Heart left ventricle (tissue), 16 donors: ENCODE measurements around the gene IL1RAPL1. TPM values are rescaled to one million over a fixed set of nuclear protein-coding genes. Genes with fewer than 3 reads are reported as not detected.

Experiments used
- ATAC-seq, 4 donors: fragments of 200-7000 bp; cut with Tn5 transposase; one replicate each; pipeline ENCODE4 v1.9.1; 2020 to 2022; ENCODE audit warnings: moderate library complexity in 4 of 4, mild to moderate bottlenecking in 3 of 4, moderate number of reproducible peaks in 1 of 4
- DNase-seq, 5 donors: peaks; one replicate each; pipeline ENCODE4 v3.0.0-alpha.2; 2020
- H3K27ac ChIP-seq, 12 donors: fragments of 200-600 bp; sonication (generic) in 4 of 12; one replicate each; pipeline versions ENCODE4 v1.5.0 to v1.8.0; 2016 to 2022; ENCODE audit warnings: mild to moderate bottlenecking in 2 of 12
- H3K27me3 ChIP-seq, 9 donors: fragments of 200-600 bp; sonication (generic) in 2 of 9; one replicate each; pipeline versions ENCODE4 v1.5.1 to v1.8.0; 2016 to 2022; ENCODE audit warnings: mild to moderate bottlenecking in 3 of 9
- H3K36me3 ChIP-seq, 9 donors: fragments of 200-600 bp; sonication (generic) in 2 of 9; one replicate each; pipeline versions ENCODE4 v1.5.0 to v1.8.0; 2018 to 2022; ENCODE audit warnings: mild to moderate bottlenecking in 2 of 9
- H3K4me1 ChIP-seq, 12 donors: fragments of 200-600 bp; sonication (generic) in 4 of 12; one replicate each; pipeline versions ENCODE4 v1.5.0 to v1.8.0; 2016 to 2022; ENCODE audit warnings: mild to moderate bottlenecking in 3 of 12
- H3K4me3 ChIP-seq, 12 donors: fragments of 200-600 bp; sonication (generic) in 4 of 12; one replicate each; pipeline versions ENCODE4 v1.5.0 to v1.8.0; 2017 to 2022; ENCODE audit warnings: mild to moderate bottlenecking in 9 of 12, moderate library complexity in 4 of 12
- H3K9me3 ChIP-seq, 12 donors: fragments of 200-600 bp; sonication (generic) in 4 of 12; one replicate each; pipeline versions ENCODE4 v1.5.0 to v1.8.0; 2016 to 2022; ENCODE audit warnings: mild to moderate bottlenecking in 1 of 12
- CTCF ChIP-seq, 12 donors: fragments of 200-600 bp; sonication (generic) in 4 of 12; IDR thresholded peaks; one replicate each; pipeline versions ENCODE4 v1.5.0 to v1.8.0; 2018 to 2022; ENCODE audit warnings: antibody characterized with exemption in 12 of 12, mild to moderate bottlenecking in 5 of 12
- POLR2A ChIP-seq, 2 donors: fragments of 450-650 bp; IDR thresholded peaks; one replicate each; pipeline ENCODE4 v1.6.1; 2017; ENCODE audit warnings: antibody characterized with exemption in 2 of 2, mild to moderate bottlenecking in 2 of 2, moderate library complexity in 2 of 2
- WGBS, 4 donors: extraction: QIAGEN DNeasy Blood & Tissue Kit in 2 of 4; methylation state at CpG; one replicate each; pipeline versions ENCODE4 v1.1.5 to v1.1.7; 2013 to 2018; 5-methylcytosine and 5-hydroxymethylcytosine counted together
- intact Hi-C, 10 donors: fragments of 100-400 bp; cut with DNase I; formaldehyde crosslinking; loops; one replicate each; pipeline versions ENCODE4 v1.11.1 to v1.14.2; 2022
- polyA plus RNA-seq, 2 donors: library from polyadenylated mRNA; stranded (reverse); fragments of 200-250 nt; gene quantifications; one replicate each; pipeline ENCODE4 v1.2.3, GENCODE V29; 2013
- total RNA-seq, 9 donors: library from RNA; depleted of rRNA in 2 of 9; stranded (reverse); fragments of >200 nt in 2 of 9; fragmentation: NEBNext Ultra II Directional in 3 of 9; extraction: Animal tissue kit (Norgen Biotek cat#: 25700) in 3 of 9; gene quantifications; one replicate each; pipeline versions ENCODE4 v1.1.0 to v1.2.4, GENCODE V29; 2016 to 2023
- donor health status: ischemic (EF 13 %, LVEDD 7.1; RV severe dilation, severe dysfunction).
- donor health status: healthy with polysubstance abuse.
- donor health status: DM: no; HTN: yes; CAD: no.
- donor health status: DM: no; HTN: no; CAD: no.
- donor health status: ischemic (EF 25% LVEDD 6.9; RV normal size, moderate dysfunction).
- donor health status: ischemic (EF 25% LVEDD 5.7; RV mildly dilated, moderate dysfunction).
- donor health status: healthy.
- donor health status: DM: yes; HTN: yes; CAD: no.
- donor health status: ischemic (EF 35%, LVEDD 5.7; RV mildly dilated, moderate dysfunction).
- donor health status: nonischemic (EF 11% LVEDD 7.7; RV severe dilation, severe dysfunction).
- donor health status: DM: yes; HTN: yes; CAD: no.
- donor health status: PGD.
- donor health status: ischemic (EF 29% LVEDD 5.4; RV normal size, mild dysfunction).
- donor health status: nonischemic (EF 23%, LVEDD 6.1; RV moderate dilation, normal function).

Gene IL1RAPL1
- total and polyA plus RNA-seq, 11 donors, result 0.42 to 4.7 (median 2.3) TPM

DNA sequence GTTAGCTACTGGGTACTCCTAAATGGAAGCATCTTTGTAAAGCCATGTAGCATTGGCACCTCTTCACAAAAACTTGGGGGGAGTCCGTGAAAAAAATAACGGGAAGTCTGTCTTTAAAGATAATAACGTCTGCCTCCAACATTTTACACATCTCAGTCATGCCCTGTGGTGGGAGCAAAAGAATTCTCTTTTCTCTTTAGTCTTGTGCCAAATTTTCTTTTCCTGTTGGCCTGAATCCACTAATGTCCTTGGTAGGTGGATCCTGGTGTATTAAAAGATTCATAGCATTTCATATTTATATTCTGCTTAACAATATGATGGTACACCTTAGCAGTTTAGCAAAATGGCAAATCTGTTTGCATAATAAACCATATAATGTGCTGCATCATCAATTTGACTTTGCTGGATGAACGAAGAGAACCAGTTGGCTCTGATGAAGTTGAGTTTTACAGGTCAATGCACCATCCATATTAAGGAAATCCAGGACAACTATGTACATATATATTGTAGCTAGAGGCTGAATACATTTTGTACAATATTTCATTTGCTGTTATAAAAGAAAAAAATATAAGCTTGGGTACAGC lies 881.8 kb downstream of the IL1RAPL1 start:
- no peak for TF ChIP-seq CTCF (IDR thresholded peaks at IDR 0.05)
- TF ChIP-seq POLR2A (IDR thresholded peaks at IDR 0.05), result no peak
- 33 to 54% (median 49%) methylated on average over 4 of the region's 4 CpGs for WGBS, 4 donors
- Histone ChIP-seq H3K9me3 (no peaks in the 10 kb centered on the region), H3K27ac (no peak overlapping the region), H3K27me3 (no peaks in the 10 kb centered on the region), H3K4me1 (no peaks in the 10 kb centered on the region), H3K36me3 (no peaks in the 10 kb centered on the region), H3K4me3 (no peak overlapping the region)
- DNase-seq, result no peak
- no peak for ATAC-seq
- intact Hi-C loops, result no loop called here

DNA sequence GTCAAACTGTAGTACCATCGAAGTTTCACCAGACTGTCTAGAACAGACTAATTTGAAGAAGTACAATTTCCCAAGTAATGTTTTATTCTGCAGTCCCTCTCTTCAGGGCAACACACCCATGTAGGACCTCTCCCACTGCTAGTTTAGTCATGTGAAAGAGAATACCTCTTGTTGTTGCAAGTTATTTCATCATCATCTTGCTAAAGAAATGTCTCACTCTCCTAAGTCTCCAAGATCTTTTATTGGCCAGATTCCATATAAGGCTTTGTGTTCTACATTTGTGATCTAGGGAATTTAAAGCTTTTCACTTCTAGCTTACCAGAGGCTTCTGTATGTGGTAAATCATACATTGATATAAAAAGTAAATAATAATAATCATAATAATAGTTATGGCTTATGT lies 882.8 kb downstream of the IL1RAPL1 start:
- WGBS, 4 donors, result 64 to 100% (median 79%) methylated on average over 1 of the region's 1 CpG
- ATAC-seq, result no peak
- TF ChIP-seq CTCF (IDR thresholded peaks at IDR 0.05) (no peak), POLR2A (IDR thresholded peaks at IDR 0.05) (no peak)
- no peaks in the 10 kb centered on the region for H3K9me3 ChIP-seq
- no peaks in the 10 kb centered on the region for H3K36me3 ChIP-seq
- DNase-seq, result no peak
- intact Hi-C loops, result no loop called here
- no peak overlapping the region for H3K4me3 ChIP-seq
- H3K4me1 ChIP-seq, result no peaks in the 10 kb centered on the region
- H3K27me3 ChIP-seq, result no peaks in the 10 kb centered on the region
- no peak overlapping the region for H3K27ac ChIP-seq

DNA sequence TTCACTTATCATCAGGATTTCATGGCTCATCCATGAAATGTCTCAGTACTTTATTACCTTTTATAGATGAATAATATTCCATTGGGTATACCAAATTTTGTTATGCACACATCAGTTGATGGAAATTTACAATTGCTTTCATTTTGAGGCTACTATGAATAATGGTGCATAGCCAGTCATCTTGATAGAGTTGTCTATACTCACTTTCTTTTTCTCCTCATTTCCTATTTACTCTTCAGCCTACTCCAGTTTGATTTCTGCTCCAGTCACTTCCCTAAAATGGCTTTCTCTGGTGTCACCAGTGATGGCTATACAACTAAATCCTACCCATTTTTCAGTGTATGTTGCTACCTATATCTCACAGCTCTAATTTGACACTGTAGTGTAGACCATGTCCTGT lies 884.6 kb downstream of the IL1RAPL1 start:
- Histone ChIP-seq H3K27ac (no peak overlapping the region), H3K27me3 (no peaks in the 10 kb centered on the region), H3K4me1 (no peaks in the 10 kb centered on the region), H3K4me3 (no peak overlapping the region), H3K36me3 (no peaks in the 10 kb centered on the region), H3K9me3 (no peaks in the 10 kb centered on the region)
- intact Hi-C loops, result no loop called here
- TF ChIP-seq CTCF (IDR thresholded peaks at IDR 0.05), result no peak
- TF ChIP-seq POLR2A (IDR thresholded peaks at IDR 0.05), result no peak
- ATAC-seq, result no peak
- no peak for DNase-seq

GRCh38 chrX:29477878-29478277 lies 890.6 kb downstream of the IL1RAPL1 start:
- no peak overlapping the region for H3K27ac ChIP-seq
- no peaks in the 10 kb centered on the region for H3K27me3 ChIP-seq
- 38 to 69% (median 48%) methylated on average over 1 of the region's 1 CpG for WGBS, 4 donors
- H3K36me3 ChIP-seq, result no peaks in the 10 kb centered on the region
- no peak overlapping the region for H3K4me3 ChIP-seq
- ATAC-seq, result no peak
- intact Hi-C loops, result no loop called here
- H3K9me3 ChIP-seq, result no peaks in the 10 kb centered on the region
- TF ChIP-seq CTCF (IDR thresholded peaks at IDR 0.05), result no peak
- TF ChIP-seq POLR2A (IDR thresholded peaks at IDR 0.05), result no peak
- H3K4me1 ChIP-seq, result no peaks in the 10 kb centered on the region
- no peak for DNase-seq
